GM18867 (cell line): ENCODE results near the gene IFNA16.
"Not testable (repeated sequence)": the region's sequence is repeated elsewhere in the genome, so short reads cannot be mapped to it uniquely, and the experiment has no call there.

ENCODE experiments used
- ATAC-seq: cut with Tn5 transposase; IDR thresholded peaks from one replicate; pipeline ENCODE4 v1.9.1; 2021; ENCODE audit warnings: mild to moderate bottlenecking, moderate library complexity; ENCODE audit not compliant: unreplicated experiment

The IFNA16 gene

DNA sequence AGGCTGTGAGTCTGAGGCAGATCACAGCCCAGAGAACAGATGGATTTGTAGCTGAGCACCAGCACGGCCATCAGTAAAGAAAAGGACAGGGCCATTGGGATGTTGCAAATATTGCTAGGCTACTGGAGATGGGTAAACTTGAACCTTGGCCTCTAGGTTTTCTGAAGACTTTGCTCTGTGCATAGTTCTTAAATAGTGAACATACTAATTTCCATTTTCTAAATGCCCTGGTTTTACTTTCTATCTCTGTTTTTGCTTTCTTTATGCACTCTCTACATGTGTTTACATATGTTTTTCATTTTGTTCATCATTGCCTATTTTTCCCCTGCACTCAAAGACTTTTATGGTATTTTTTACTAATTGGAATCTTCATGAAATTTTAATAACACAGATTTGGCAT is at the start of gene IFNA16:
Gene IFNA16, minus strand, starts transcription at position 101 of the 400 bp plus-strand sequence. Its CDS starts 6 bp downstream, at position 95.
- ATAC-seq = not testable (repeated sequence)

DNA sequence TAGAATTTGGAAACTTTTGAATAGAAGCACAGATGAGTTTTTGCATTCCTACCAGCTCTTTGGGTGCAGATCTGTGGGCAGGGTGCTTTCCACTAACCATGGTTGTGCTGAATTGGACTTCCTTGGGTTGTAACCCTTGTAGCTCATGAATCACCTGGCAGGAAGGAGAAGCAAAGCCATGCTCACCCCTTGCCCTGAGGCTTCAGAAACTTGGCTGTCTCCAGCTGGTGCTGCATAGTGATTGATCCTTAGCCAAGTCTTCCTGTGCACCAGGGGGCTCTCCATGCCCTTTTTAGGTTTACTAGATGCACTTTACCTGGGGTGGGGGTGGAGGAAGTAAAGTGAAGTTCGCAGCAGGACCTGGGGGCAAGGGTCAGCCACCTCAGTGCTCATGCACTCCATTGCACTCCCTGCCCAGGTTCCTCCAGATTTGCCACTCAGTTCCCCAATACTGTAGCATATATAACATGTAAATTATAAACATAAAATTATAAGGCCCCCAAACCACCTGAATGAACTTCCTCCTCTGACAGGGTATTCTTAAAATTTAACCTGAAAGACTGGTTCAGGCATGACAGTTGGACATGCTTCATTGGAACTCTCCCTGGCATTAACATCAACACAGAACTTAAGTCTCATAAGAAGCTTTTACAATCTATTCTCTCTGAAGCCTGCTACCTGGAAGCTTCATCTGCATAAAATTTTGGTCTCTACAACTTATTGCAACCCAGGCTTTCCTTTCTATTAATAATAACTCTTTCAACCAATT is 48.5 kb upstream of the IFNA16 start:
- ATAC-seq = no peak

DNA sequence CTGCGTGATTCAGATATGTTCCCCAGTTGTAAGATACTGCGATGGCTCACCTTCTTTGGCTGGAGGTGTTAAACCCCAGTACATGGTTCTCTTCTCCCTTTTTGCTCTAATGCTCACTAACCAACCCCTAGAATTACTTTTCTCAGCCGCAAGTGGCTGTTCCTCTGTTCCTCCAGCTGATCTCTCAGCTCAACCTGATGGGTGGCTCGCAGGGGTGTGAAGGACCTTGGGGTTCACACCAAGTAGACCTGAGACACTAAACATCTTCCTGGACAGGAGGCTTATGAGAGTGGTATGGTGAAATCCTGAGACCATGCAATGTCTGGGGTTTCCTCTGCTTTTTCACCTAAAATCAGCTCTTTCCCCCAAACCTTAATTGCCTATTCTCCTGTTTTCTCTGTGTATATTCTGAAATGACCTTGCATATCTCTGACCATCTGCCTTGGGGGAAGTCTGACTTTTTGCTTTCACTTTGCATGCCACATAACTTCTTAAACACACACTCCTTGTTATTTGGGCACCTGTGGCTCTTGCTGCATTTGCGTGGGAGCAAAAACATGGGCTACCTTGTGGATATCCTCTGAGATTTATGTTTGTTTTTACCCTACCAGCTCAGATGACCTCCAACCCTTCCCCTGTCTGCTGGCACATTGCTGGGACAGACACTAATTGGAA is 38.6 kb upstream of the IFNA16 start:
- no peak for ATAC-seq

DNA sequence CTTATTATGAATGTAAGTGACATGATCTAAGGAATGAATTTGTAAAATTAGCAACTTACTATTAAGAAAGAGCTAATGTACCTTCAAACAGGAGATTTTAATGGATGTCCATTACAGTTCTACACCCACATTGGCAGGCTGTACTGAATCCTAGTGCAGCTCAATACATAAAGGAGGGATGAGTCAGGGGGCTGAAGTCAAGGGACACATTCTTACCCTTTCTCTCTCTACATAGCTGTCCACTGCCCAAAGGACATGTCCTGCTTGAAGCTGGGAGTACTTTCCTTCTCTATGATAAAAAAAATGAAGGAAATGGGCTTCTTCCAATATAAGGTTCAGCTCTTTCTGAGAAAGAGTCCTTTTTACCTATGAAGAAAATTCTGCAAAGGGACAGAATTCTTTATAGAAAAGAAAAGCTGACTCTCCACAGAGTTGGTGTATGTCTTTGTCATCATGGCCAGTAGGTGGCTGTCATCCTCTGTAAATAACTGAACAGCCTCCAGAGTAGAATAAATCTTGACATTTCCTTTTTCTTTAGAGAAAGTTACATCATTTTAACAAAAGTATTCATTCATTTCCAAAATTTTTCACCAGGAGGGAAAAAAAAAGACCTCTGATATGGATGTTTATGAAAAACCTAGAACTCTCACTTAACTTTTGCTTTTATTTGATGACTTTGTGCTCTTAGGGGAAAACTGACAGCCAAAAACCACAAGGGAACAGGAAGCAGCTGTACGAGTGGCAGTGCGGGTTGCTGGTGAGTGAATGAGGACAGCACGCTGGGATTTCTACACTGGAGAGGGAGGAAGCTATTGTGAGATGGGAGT is 35.8 kb upstream of the IFNA16 start:
- peak; percentile 76 for ATAC-seq

DNA sequence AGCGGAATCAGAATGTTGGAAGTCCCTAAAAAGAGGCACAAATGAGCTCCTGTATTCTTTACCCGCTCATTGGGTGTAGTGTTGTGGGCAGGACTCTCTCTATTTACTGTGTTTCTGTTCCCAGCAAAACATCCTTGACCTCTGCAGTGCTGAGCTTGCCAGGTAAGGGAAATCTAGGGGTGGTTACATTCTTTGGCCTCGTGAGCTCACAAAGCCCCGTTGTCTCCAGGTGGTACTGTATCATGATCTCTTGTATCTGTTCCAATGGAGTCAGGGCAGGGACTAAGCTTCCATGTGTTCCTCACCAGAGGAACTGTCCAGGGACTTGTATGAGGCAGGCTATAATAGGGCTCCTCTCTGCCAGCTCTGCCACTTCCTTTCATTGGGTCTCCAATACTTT is 34.5 kb upstream of the IFNA16 start:
- ATAC-seq = no peak

DNA sequence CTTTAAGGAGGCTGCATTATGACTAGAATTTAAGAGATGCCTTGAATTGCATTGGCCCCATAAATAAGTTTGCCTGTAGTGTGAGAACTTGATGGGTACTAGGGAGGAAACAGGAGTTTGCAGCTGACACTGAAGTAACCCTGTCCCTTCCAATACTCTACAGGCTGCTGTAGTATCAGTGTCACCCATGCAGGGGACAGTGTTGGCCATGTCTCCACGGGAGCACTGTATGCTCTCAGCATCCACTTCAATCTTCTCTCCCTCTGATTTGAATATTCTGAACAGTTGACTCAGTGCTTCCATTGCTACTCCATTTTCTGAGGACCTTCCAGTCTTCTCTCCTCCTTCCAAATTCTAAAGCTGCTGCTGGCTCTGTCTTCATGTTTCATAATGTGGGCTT is 34.1 kb upstream of the IFNA16 start:
- no peak for ATAC-seq

DNA sequence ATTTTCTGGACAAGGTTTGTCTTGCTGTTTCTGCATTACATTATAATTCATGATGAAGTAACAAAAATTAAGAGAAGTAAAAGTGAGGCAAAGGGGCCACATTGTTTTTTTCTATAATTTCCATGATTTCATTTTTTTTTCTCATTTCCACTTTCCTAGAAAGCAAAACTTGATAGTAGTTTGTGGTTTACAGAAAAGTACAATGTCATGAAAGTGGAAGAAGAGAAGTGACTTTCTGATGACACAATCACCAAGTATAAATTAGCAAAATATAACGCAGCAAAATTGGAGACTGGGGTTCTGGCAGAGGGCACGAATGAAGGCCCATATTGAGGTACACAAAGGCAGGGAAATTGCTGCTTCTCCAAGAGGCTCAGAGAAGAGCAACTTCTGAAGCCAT is 27.7 kb upstream of the IFNA16 start:
- ATAC-seq = peak; percentile 63

DNA sequence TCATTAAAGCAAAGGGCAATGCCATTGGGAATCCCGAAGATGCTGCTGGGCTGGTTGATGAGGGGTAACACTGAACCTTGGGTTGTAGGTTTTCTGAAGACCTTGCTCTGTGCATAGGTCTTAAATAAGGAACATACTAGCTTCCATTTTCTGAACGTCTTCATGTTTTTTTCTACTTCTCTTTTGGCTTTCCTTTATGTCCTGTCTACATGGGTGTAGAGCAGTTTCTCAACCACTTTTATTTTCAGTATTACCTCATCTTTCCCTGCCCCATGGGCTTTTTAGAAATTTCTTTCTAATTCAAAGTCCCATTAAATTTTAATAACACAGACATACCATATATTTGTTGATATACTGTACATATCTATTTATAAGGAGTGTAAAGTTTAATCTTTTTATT is 22.8 kb upstream of the IFNA16 start, which contains the start of gene IFNA14:
Gene IFNA14, minus strand, starts transcription at position 95 of the 400 bp plus-strand sequence. Its CDS starts 70 bp downstream, at position 25.
- ATAC-seq = peak; percentile 41

DNA sequence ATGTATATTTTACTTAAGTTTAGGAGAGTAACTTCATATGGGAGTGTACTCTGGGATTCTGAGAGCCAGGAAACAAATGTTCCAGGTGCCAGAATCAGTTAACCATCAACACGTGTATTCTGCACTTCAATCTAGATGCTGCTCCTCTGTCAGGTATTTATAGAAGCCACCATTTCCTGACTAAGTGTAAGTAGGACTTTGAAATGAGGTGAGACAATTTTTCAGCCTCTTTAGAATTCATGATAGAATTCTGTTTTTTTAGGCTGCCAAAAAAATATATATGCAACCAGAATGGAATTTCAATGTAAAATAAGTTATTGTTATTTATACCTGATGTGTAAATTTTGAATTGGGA is 19.2 kb upstream of the IFNA16 start:
- not testable (repeated sequence) for ATAC-seq

DNA sequence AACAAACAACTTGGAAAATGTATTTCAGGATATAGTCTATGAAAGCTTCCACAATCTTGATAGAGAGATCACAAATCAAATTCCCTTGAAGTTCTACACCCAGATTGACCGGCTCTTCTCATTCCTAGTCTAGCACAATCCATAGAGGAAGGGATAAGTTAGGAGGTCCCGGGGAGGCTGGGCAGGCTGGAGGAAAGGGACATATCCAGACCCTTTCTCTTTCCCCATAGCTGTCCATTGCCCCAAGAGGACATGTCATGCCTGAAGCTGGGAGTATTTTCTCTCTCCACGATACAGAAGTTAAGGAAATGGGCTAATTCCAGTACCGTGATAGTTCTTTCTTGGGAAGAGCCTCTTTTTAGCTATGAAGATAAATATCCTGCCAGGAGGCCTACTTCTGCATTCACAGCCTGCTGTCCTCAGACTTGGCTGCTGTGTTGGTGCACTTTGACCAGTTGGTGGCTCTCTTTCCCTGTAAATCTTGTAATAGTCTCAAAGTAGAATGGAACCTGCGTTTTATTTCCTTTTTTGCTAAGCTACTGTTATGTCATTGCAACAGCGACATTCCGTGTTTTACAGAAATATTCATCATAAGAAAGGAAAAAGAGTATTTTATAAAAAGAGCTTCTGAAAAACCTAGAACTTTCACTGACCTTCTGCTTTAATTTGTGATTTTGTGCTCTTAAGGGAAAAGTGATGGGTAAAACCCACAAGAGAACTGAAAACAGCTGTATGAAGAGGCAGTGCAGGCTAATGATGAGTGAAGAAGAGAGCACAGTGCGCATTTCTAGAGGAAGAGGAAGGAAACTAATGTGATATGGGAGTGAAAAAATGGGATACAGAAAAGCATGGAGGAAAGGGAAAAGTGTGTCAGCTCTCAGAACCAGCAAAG is 18.6 kb upstream of the IFNA16 start:
- ATAC-seq = peak; percentile 82

DNA sequence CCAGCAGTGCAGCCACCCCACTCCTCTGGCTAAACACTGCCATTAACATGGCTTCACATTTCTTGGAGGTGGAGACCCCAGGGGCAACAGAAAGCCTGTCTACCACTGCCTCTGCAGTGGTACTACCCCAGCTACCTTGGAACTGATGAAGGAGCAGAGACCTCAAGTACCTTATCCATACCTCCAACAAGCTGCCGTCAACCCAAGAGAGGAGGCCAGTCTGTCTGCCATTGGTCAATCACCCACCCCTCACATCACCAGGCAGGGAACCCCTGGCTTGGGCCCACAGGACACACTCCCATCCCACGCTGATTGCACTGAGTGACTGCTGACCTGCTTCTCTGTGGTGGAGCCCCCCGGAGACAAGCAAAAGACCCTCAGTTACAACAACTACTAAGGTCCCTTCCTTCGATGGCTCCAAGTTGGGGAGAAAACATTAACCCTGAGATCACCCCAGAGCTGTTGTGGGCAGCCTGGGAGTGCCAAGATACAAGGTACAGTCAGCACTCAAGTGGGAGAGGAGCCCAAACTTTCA is 17.1 kb upstream of the IFNA16 start:
- no peak for ATAC-seq

DNA sequence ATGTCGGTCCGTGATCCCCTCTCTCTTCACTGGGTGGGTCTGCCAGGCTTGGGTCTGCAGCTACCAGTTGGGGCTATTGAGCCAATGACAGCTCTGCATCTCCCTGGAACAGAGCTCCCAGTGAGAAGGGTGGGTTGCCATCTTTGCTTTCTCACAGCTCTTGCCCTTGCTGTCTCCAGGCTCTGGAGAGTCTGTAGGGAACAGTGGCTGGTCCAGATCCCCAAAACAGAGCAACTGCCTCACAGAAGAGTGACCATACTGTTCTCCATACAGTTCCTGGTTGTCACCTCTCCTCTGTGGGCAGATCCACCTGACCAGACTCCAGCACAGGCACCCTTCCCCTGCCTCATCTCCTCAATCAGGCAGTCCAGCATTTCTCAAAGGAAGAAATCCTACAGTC is 16.1 kb upstream of the IFNA16 start:
- ATAC-seq = no peak

DNA sequence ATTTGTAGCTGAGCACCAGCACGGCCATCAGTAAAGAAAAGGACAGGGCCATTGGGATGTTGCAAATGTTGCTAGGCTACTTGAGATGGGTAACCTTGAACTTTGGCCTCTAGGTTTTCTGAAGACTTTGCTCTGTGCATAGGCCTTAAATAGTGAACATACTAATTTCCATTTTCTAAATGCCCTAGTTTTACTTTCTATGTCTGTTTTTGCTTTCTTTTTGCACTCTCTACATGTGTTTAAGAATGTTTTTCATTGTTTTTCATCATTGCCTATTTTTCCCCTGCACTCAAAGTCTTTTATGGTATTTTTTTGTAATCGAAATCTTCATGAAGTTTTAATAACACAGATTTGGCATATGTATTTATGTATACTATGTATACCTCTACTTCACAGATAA is 11.0 kb upstream of the IFNA16 start, which contains the start of gene IFNA17:
Gene IFNA17, minus strand, starts transcription at position 101 of the 400 bp plus-strand sequence. Its CDS starts 49 bp downstream, at position 52.
- ATAC-seq = no peak

DNA sequence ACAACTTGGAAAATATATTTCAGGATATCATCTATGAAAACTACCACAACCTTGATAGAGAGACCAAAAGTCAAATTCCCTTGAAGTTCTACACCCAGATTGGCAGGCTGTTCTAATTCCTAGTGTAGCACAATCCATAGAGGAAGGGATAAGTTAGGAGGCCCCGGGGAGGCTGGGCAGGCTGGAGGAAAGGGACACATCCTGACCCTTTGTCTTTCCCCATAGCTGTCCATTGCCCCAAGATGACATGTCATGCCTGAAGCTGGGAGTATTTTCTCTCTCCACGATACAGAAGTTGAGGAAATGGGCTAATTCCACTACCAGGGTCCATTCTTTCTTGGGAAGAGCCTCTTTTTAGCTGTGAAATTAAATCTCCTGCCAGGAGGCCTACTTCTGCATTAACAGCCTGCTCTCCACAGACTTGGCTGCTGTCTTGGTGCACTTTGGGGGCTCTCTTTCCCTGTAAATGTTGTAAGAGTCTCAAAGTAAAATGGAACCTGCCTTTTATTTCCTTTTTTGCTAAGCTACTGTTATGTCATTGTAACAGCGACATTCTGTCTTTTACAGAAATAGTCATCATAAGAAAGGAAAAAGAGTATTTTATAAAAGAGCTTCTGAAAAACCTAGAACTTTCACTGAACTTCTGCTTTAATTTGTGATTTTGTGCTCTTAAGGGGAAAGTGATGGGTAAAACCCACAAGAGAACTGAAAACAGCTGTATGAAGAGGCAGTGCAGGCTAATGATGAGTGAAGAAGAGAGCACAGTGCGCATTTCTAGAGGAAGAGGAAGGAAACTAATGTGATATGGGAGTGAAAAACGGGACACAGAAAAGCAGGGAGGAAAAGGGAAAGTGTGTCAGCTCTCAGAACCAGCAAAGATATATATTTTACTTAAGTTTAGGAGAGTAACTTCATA is 3.4 kb downstream of the IFNA16 start:
- ATAC-seq = peak; percentile 84

DNA sequence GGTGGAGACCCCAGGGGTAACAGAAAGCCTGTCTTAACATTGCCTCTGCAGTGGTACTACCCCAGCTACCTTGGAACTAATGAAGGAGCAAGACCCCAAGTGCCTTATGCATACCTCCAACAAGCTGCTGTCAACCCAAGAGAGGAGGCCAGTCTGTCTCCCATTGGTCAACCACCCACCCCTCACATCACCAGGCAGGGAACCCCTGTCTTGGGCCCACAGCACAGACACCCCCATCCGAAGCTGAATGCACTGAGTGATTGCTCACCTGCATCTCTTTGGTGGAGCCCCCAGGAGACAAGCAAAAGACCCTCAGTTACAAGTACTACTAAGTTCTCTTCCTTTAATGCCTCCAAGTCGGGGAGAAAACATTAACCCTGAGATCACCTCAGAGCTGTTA is 5.0 kb downstream of the IFNA16 start:
- not testable (repeated sequence) for ATAC-seq

DNA sequence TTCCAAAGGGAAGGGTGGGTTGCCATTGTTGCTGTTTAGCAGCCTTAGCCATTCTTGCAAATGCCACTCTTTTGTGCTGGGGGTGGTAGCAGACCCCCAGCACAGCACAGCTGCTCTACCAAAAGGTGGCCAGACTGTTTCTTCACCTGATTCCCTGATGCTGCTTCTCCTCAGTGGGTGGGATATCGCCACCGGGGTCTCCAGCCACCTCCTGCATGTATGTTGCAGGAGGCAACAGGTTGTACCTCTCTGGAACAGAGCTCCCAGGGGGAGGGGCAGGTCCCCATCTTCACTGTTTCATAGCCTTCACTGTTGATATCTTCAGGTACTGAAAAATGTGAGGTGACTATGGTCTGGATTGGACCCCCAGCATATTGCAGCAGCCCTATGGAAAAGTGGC is 6.3 kb downstream of the IFNA16 start:
- not testable (repeated sequence) for ATAC-seq

DNA sequence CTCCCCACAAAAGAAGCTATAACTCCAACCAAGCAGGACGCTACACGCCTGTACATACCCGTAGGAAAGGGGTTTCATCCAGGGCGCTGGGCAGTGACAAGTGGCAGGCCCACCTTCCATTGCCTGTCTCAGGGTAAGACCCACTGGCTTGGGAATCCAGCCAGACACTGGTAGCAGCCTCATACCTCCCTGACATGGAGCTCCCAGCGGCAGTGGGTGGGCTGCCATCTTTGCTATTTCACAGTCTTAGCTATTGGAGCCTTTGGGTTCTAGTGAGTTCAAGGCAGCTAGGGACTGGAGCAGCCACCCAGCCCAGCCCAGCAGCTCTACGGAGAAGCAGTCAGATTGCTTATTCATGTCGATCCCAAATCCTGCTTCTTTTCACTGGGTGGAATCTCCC is 6.8 kb downstream of the IFNA16 start:
- no peak for ATAC-seq

DNA sequence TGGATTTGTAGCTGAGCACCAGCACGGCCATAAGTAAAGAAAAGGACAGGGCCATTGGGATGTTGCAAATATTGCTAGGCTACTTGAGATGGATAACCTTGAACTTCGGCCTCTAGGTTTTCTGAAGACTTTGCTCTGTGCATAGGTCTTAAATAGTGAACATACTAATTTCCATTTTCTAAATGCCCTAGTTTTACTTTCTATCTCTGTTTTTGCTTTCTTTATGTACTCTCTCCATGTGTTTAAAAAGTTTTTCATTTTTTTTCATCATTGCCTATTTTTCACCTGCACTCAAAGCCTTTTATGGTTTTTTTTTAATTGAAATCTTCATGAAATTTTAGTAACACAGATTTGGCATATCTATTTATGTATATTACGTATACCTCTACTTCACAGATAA is 10.1 kb downstream of the IFNA16 start, which contains the start of gene IFNA10:
Gene IFNA10, minus strand, starts transcription at position 101 of the 400 bp plus-strand sequence. Its CDS starts 46 bp downstream, at position 55.
- ATAC-seq = not testable (repeated sequence)

DNA sequence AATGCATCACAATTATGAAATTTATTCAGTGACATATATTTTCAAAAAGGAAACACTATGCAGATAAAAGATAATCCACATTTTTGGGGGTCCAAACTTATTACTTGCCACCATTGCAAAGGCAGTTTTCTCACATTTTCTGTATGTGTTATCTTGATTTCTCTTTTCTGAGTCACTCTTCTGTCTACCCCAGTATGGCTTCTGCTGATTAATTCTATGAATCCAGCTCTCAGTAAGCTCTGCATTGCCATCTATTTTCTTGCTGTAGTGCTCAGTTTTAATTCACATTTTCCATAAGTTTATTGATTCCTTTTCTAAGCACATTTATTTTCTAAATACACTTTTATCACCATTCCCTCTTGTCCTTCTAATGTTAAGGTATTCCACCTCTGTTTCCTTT is 11.9 kb downstream of the IFNA16 start:
- no peak for ATAC-seq
